WTC11 (cell line): ENCODE data around the gene NEURL2. TPM values are rescaled to one million over a fixed set of nuclear protein-coding genes. Genes with fewer than 3 reads are reported as not detected.

ENCODE experiments used
- ATF6 ChIP-seq: sonication (generic); formaldehyde crosslinking; IDR thresholded peaks from 2 replicates; pipeline ENCODE4 v1.8.1; 2023; ENCODE audit warnings: mild to moderate bottlenecking, missing genetic modification reagents
- CDX4 ChIP-seq: fragments of 250-450 bp; sonication (Bioruptor Pico); IDR thresholded peaks from 2 replicates; pipeline ENCODE4 v1.9.0; 2021; ENCODE audit warnings: moderate library complexity, mild to moderate bottlenecking, inconsistent platforms, borderline replicate concordance
- E2F1 ChIP-seq: sonication (generic); formaldehyde crosslinking; IDR thresholded peaks from 2 replicates; pipeline ENCODE4 v1.8.0; 2022; ENCODE audit warnings: mild to moderate bottlenecking, missing genetic modification reagents
- FOXJ3 ChIP-seq: sonication (generic); formaldehyde crosslinking; IDR thresholded peaks from 2 replicates; pipeline ENCODE4 v1.9.0; 2021; ENCODE audit warnings: missing genetic modification reagents, mild to moderate bottlenecking, borderline replicate concordance
- GABPB1 ChIP-seq: sonication (generic); formaldehyde crosslinking; IDR thresholded peaks from 2 replicates; pipeline ENCODE4 v1.8.1; 2023; ENCODE audit warnings: mild to moderate bottlenecking, missing genetic modification reagents
- HMGXB4 ChIP-seq: sonication (generic); formaldehyde crosslinking; IDR thresholded peaks from 2 replicates; pipeline ENCODE4 v1.8.1; 2023; ENCODE audit warnings: mild to moderate bottlenecking, moderate library complexity, missing genetic modification reagents
- JUN ChIP-seq: sonication (generic); formaldehyde crosslinking; IDR thresholded peaks from 2 replicates; pipeline ENCODE4 v1.8.0; 2023; ENCODE audit warnings: mild to moderate bottlenecking, missing genetic modification reagents
- MLX ChIP-seq: sonication (generic); formaldehyde crosslinking; IDR thresholded peaks from 2 replicates; pipeline ENCODE4 v1.8.1; 2023; ENCODE audit warnings: mild to moderate bottlenecking, missing genetic modification reagents, moderate library complexity
- OVOL2 ChIP-seq: fragments of 250-450 bp; sonication (Bioruptor Pico); IDR thresholded peaks from 2 replicates; pipeline ENCODE4 v1.9.0; 2021; ENCODE audit warnings: mild to moderate bottlenecking, borderline replicate concordance
- SOX15 ChIP-seq: fragments of 250-450 bp; sonication (Bioruptor Pico); IDR thresholded peaks from 2 replicates; pipeline ENCODE4 v1.9.0; 2021; ENCODE audit warnings: mild to moderate bottlenecking
- USF1 ChIP-seq: sonication (generic); formaldehyde crosslinking; IDR thresholded peaks from 2 replicates; pipeline ENCODE4 v1.8.0; 2022; ENCODE audit warnings: mild to moderate bottlenecking, missing genetic modification reagents
- USF2 ChIP-seq: sonication (generic); formaldehyde crosslinking; IDR thresholded peaks from 2 replicates; pipeline ENCODE4 v1.8.1; 2023; ENCODE audit warnings: mild to moderate bottlenecking, missing genetic modification reagents, moderate library complexity
- ZMAT4 ChIP-seq: fragments of 250-450 bp; sonication (Bioruptor Pico); IDR thresholded peaks from 2 replicates; pipeline ENCODE4 v1.9.0; 2021; ENCODE audit warnings: mild to moderate bottlenecking
- ZNF219 ChIP-seq: sonication (generic); formaldehyde crosslinking; IDR thresholded peaks from 2 replicates; pipeline ENCODE4 v1.8.0; 2023; ENCODE audit warnings: missing genetic modification reagents, mild to moderate bottlenecking, borderline replicate concordance
- ZNF416 ChIP-seq: fragments of 250-450 bp; sonication (Bioruptor Pico); IDR thresholded peaks from 2 replicates; pipeline ENCODE4 v1.9.0; 2021; ENCODE audit warnings: mild to moderate bottlenecking, inconsistent platforms
- ZNF532 ChIP-seq: fragments of 250-450 bp; sonication (Bioruptor Pico); IDR thresholded peaks from 2 replicates; pipeline ENCODE4 v1.9.0; 2021; ENCODE audit warnings: mild to moderate bottlenecking, borderline replicate concordance
- total RNA-seq: library from RNA; stranded (reverse); gene quantifications from 3 replicates; pipeline ENCODE4 v1.2.3, GENCODE V29; 2021

Gene NEURL2
- total RNA-seq, 1 experiment from 2014 or later, result 6.6 TPM

- TF ChIP-seq ZNF532 (CRISPR knock-in tag) (no peak), ZNF219 (CRISPR knock-in tag) (no peak), GABPB1 (CRISPR knock-in tag) (no peak), ZNF416 (CRISPR knock-in tag) (no peak), SOX15 (CRISPR knock-in tag) (no peak), JUN (no peak), FOXJ3 (CRISPR knock-in tag) (no peak), CDX4 (CRISPR knock-in tag) (no peak), ZMAT4 (no peak), MLX (CRISPR knock-in tag) (no peak), USF1 (CRISPR knock-in tag) (no peak), OVOL2 (CRISPR knock-in tag) (no peak), HMGXB4 (CRISPR knock-in tag) (no peak), ATF6 (CRISPR knock-in tag) (no peak), USF2 (CRISPR knock-in tag) (no peak), E2F1 (CRISPR knock-in tag) (no peak)
Measured at GRCh38 chr20:45867136-45867818, 23.7 kb downstream of the NEURL2 start (continued).
